Measurements from ENCODE around the gene BCL2L14. TPM values are rescaled to one million over a fixed set of nuclear protein-coding genes. Genes with fewer than 3 reads are reported as not detected.

BCL2L14 gene
- total RNA-seq, 4 donors from 2014 or later: not detected

- DNase-seq (ENCODE audit: low spot score in 2 of 2): no peak
- H3K27me3 ChIP-seq: no peaks in the 10 kb centered on the region
- H3K36me3 ChIP-seq: no peaks in the 10 kb centered on the region
- WGBS: 93% methylated on average over 14 of the region's 14 CpGs
- H3K4me3 ChIP-seq: no peak overlapping the region
- no peak overlapping the region for H3K27ac ChIP-seq
- H3K4me1 ChIP-seq: no peaks in the 10 kb centered on the region
- no peaks in the 10 kb centered on the region for H3K9me3 ChIP-seq
- TF ChIP-seq POLR2AphosphoS5 (IDR thresholded peaks at IDR 0.05): no peak
- TF ChIP-seq CTCF (IDR thresholded peaks at IDR 0.05): no peak
- no peak for TF ChIP-seq POLR2A (IDR thresholded peaks at IDR 0.05)
- TF ChIP-seq EP300 (IDR thresholded peaks at IDR 0.05): no peak
Observed at GRCh38 chr12:12069821-12070548, 754 bp upstream of the BCL2L14 start.

- TF ChIP-seq POLR2AphosphoS5 (IDR thresholded peaks at IDR 0.05) (no peak), EP300 (IDR thresholded peaks at IDR 0.05) (no peak), CTCF (IDR thresholded peaks at IDR 0.05) (no peak), POLR2A (IDR thresholded peaks at IDR 0.05) (no peak)
Observed at GRCh38 chr12:12072064-12072760, 1.5 kb downstream of the BCL2L14 start.

GRCh38 chr12:12079291-12079690 is 8.6 kb downstream of the BCL2L14 start:
- Histone ChIP-seq H3K27ac (no peak overlapping the region), H3K36me3 (no peaks in the 10 kb centered on the region), H3K9me3 (no peaks in the 10 kb centered on the region), H3K4me3 (no peak overlapping the region), H3K27me3 (no peaks in the 10 kb centered on the region), H3K4me1 (peaks cover 2% of the 10 kb centered on the region)
- 83% methylated on average over 5 of the region's 5 CpGs for WGBS
- no peak for DNase-seq (ENCODE audit: low spot score in 2 of 2)
- TF ChIP-seq CTCF (IDR thresholded peaks at IDR 0.05) (no peak), POLR2AphosphoS5 (IDR thresholded peaks at IDR 0.05) (no peak), EP300 (IDR thresholded peaks at IDR 0.05) (no peak), POLR2A (IDR thresholded peaks at IDR 0.05) (no peak)

More at GRCh38 chr12:12072064-12072760, 1.5 kb downstream of the BCL2L14 start:
- no peak overlapping the region for H3K4me3 ChIP-seq
- H3K9me3 ChIP-seq: no peaks in the 10 kb centered on the region
- H3K27me3 ChIP-seq: no peaks in the 10 kb centered on the region
- DNase-seq (ENCODE audit: low spot score in 2 of 2): no peak
- H3K4me1 ChIP-seq: no peaks in the 10 kb centered on the region
- H3K36me3 ChIP-seq: no peaks in the 10 kb centered on the region
- no peak overlapping the region for H3K27ac ChIP-seq
- WGBS: 81% methylated on average over 21 of the region's 21 CpGs

- Histone ChIP-seq H3K36me3 (no peaks in the 10 kb centered on the region), H3K4me1 (peaks cover 2% of the 10 kb centered on the region), H3K27me3 (no peaks in the 10 kb centered on the region), H3K27ac (no peak overlapping the region), H3K4me3 (no peak overlapping the region), H3K9me3 (no peaks in the 10 kb centered on the region)
- 76% methylated on average over 3 of the region's 3 CpGs for WGBS
- TF ChIP-seq POLR2A (IDR thresholded peaks at IDR 0.05): no peak
- no peak for TF ChIP-seq EP300 (IDR thresholded peaks at IDR 0.05)
- TF ChIP-seq CTCF (IDR thresholded peaks at IDR 0.05): no peak
- no peak for TF ChIP-seq POLR2AphosphoS5 (IDR thresholded peaks at IDR 0.05)
- DNase-seq (ENCODE audit: low spot score in 2 of 2): no peak
Observed at GRCh38 chr12:12081836-12082497, 11.2 kb downstream of the BCL2L14 start.

GRCh38 chr12:12083688-12084087 is 12.9 kb downstream of the BCL2L14 start:
- 68% methylated on average over 8 of the region's 8 CpGs for WGBS
- DNase-seq (ENCODE audit: low spot score in 2 of 2): no peak
- Histone ChIP-seq H3K27ac (no peak overlapping the region), H3K4me1 (peaks cover 2% of the 10 kb centered on the region), H3K27me3 (no peaks in the 10 kb centered on the region), H3K4me3 (no peak overlapping the region), H3K9me3 (no peaks in the 10 kb centered on the region), H3K36me3 (no peaks in the 10 kb centered on the region)
- no peak for TF ChIP-seq POLR2AphosphoS5 (IDR thresholded peaks at IDR 0.05)
- TF ChIP-seq EP300 (IDR thresholded peaks at IDR 0.05): no peak
- no peak for TF ChIP-seq CTCF (IDR thresholded peaks at IDR 0.05)
- TF ChIP-seq POLR2A (IDR thresholded peaks at IDR 0.05): no peak

Measured in suprapubic skin (tissue), 4 donors.